Peyer's patch (tissue), 4 donors: ENCODE results near the gene EID1.

Experiments used
- CTCF ChIP-seq, 6 experiments: fragments of 450-650 bp in 4 of 6; fragments of 200-600 bp in 2 of 6; sonication (generic) in 1 of 6; IDR thresholded peaks; one replicate each; pipeline ENCODE4 v1.5.1; 2017 to 2019; ENCODE audit warnings: antibody characterized with exemption in 6 of 6, mild to moderate bottlenecking in 3 of 6, moderate library complexity in 1 of 6
- POLR2A ChIP-seq, 2 donors: fragments of 450-650 bp; IDR thresholded peaks; one replicate each; pipeline ENCODE4 v1.5.1; 2017; ENCODE audit warnings: antibody characterized with exemption in 2 of 2, mild to moderate bottlenecking in 2 of 2, moderate library complexity in 2 of 2

- TF ChIP-seq CTCF (IDR thresholded peaks at IDR 0.05) = no peak
- no peak for TF ChIP-seq POLR2A (IDR thresholded peaks at IDR 0.05)
Observed at GRCh38 chr15:48865370-48866079, 12.4 kb upstream of the EID1 start.
